ENCODE data around the gene TEKT3. TPM values are rescaled to one million over a fixed set of nuclear protein-coding genes. Genes with fewer than 3 reads are reported as not detected.
A peak's percentile ranks its signal among the peaks of the same experiment; 100 is the strongest.

TEKT3 gene
- total and polyA plus RNA-seq, 9 of the 15 experiments (the other 6 are each of a cell fraction or from before 2014, with no cell fraction given): not detected

DNA sequence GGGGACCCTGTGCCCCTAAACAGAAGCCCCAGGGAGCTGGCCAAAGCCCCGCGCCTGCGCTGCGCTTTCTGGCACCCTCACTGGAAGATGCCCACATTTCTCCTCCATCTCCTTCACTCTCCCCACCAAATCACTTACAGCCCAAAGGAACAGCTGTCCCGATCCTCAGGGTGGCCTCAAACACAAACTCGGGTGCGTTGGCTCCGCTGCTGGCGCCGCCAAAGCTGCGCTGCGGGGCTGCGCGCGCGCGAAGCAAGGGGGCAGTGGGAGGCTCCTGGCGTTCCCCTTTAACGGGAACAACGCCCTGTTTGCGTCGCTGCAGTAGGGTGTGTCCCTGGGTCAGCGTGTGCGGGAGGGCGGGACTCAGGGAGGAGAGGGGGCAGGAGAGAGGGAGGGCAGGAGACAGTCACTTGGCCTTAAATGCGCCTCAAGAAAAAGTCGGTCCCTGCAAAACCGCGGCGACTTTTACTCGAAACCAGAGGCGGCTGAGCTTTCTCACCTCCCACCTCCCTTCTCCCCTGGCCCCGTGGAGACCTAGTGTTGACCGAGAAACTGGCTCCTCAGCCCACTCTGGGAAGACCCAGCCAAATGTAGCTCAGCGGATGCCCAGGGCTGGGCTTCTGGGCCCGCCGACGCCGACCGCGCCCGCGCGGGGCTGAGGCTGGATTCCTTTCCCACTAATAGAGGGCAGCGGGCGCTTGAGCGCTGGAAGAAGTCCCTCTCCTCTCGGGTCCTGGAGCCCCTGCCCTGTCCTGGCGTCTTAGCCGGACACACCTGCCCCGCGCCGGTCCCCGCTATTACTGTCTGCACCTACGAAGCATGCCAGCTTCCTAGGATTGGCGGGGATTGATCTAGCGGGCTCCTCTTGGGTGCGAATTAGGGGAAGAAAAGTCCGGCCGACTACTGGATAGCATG lies 78.8 kb downstream of the TEKT3 start (continued):
- no peak for TF ChIP-seq RBM15 (IDR thresholded peaks at IDR 0.05; ENCODE audit: insufficient read depth, low read length)
- TF ChIP-seq, protein P1, sequence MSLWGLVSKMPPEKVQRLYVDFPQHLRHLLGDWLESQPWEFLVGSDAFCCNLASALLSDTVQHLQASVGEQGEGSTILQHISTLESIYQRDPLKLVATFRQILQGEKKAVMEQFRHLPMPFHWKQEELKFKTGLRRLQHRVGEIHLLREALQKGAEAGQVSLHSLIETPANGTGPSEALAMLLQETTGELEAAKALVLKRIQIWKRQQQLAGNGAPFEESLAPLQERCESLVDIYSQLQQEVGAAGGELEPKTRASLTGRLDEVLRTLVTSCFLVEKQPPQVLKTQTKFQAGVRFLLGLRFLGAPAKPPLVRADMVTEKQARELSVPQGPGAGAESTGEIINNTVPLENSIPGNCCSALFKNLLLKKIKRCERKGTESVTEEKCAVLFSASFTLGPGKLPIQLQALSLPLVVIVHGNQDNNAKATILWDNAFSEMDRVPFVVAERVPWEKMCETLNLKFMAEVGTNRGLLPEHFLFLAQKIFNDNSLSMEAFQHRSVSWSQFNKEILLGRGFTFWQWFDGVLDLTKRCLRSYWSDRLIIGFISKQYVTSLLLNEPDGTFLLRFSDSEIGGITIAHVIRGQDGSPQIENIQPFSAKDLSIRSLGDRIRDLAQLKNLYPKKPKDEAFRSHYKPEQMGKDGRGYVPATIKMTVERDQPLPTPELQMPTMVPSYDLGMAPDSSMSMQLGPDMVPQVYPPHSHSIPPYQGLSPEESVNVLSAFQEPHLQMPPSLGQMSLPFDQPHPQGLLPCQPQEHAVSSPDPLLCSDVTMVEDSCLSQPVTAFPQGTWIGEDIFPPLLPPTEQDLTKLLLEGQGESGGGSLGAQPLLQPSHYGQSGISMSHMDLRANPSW (CRISPR knock-in tag; IDR thresholded peaks at IDR 0.05): no peak
- no peak for TF ChIP-seq ETV1 (tag; conservative IDR thresholded peaks at IDR 0.05; ENCODE audit: low read depth)
- TF ChIP-seq, protein P2, sequence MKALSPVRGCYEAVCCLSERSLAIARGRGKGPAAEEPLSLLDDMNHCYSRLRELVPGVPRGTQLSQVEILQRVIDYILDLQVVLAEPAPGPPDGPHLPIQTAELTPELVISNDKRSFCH (CRISPR knock-in tag; IDR thresholded peaks at IDR 0.05): no peak
- TF ChIP-seq, protein P2 (tag; IDR thresholded peaks at IDR 0.05): no peak
- no peak for TF ChIP-seq FOS (IDR thresholded peaks at IDR 0.05; ENCODE audit: extremely low read depth, insufficient read length)
- no peak for TF ChIP-seq HIVEP1 (CRISPR knock-in tag; IDR thresholded peaks at IDR 0.05)
- no peak for TF ChIP-seq RHOXF2B (CRISPR knock-in tag; conservative IDR thresholded peaks at IDR 0.05)
- TF ChIP-seq ZNF354B (CRISPR knock-in tag; IDR thresholded peaks at IDR 0.05): no peak
- no peak for TF ChIP-seq MCM5 (IDR thresholded peaks at IDR 0.05; ENCODE audit: low read depth)
- no peak for TF ChIP-seq TCFL5 (CRISPR knock-in tag; conservative IDR thresholded peaks at IDR 0.05)
- TF ChIP-seq TAF1 (IDR thresholded peaks at IDR 0.05; ENCODE audit: control insufficient read depth, extremely low read depth, insufficient read depth, low read length, severe bottlenecking): no peak
- TF ChIP-seq RFX7 (CRISPR knock-in tag; IDR thresholded peaks at IDR 0.05): no peak
- TF ChIP-seq MAFF (IDR thresholded peaks at IDR 0.05; ENCODE audit: low read length): no peak
- TF ChIP-seq, protein P3, sequence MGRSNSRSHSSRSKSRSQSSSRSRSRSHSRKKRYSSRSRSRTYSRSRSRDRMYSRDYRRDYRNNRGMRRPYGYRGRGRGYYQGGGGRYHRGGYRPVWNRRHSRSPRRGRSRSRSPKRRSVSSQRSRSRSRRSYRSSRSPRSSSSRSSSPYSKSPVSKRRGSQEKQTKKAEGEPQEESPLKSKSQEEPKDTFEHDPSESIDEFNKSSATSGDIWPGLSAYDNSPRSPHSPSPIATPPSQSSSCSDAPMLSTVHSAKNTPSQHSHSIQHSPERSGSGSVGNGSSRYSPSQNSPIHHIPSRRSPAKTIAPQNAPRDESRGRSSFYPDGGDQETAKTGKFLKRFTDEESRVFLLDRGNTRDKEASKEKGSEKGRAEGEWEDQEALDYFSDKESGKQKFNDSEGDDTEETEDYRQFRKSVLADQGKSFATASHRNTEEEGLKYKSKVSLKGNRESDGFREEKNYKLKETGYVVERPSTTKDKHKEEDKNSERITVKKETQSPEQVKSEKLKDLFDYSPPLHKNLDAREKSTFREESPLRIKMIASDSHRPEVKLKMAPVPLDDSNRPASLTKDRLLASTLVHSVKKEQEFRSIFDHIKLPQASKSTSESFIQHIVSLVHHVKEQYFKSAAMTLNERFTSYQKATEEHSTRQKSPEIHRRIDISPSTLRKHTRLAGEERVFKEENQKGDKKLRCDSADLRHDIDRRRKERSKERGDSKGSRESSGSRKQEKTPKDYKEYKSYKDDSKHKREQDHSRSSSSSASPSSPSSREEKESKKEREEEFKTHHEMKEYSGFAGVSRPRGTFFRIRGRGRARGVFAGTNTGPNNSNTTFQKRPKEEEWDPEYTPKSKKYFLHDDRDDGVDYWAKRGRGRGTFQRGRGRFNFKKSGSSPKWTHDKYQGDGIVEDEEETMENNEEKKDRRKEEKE (IDR thresholded peaks at IDR 0.05; ENCODE audit: borderline replicate concordance in 1 of 2, control insufficient read depth in 1 of 2, low read depth in 2 of 2, low read length in 1 of 2): no peak
- TF ChIP-seq, protein P4, sequence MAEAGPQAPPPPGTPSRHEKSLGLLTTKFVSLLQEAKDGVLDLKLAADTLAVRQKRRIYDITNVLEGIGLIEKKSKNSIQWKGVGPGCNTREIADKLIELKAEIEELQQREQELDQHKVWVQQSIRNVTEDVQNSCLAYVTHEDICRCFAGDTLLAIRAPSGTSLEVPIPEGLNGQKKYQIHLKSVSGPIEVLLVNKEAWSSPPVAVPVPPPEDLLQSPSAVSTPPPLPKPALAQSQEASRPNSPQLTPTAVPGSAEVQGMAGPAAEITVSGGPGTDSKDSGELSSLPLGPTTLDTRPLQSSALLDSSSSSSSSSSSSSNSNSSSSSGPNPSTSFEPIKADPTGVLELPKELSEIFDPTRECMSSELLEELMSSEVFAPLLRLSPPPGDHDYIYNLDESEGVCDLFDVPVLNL (CRISPR knock-in tag; IDR thresholded peaks at IDR 0.05; ENCODE audit: low read depth): no peak
- TF ChIP-seq, protein P5, sequence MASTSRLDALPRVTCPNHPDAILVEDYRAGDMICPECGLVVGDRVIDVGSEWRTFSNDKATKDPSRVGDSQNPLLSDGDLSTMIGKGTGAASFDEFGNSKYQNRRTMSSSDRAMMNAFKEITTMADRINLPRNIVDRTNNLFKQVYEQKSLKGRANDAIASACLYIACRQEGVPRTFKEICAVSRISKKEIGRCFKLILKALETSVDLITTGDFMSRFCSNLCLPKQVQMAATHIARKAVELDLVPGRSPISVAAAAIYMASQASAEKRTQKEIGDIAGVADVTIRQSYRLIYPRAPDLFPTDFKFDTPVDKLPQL (IDR thresholded peaks at IDR 0.05; ENCODE audit: extremely low read depth, insufficient read length): no peak
- TF ChIP-seq NCOA4 (IDR thresholded peaks at IDR 0.05; ENCODE audit: partially characterized antibody): no peak
- TF ChIP-seq CREB1 (IDR thresholded peaks at IDR 0.05): no peak
- peak; percentile 56; the same call in 1 of the 2 replicates for TF ChIP-seq CREB1 (CRISPR knock-in tag; IDR thresholded peaks at IDR 0.05)

All from K562 (cell line).